ENCODE results near the gene GLIPR1. TPM values are rescaled to one million over a fixed set of nuclear protein-coding genes. Genes with fewer than 3 reads are reported as not detected.

The GLIPR1 gene
- total RNA-seq, 1 experiment from 2014 or later: 13.3 TPM

Other genes with a start within 250 kb of the GLIPR1 start
- 3.8 and 4.8 TPM in 2 replicates for gene CAPS2, start 150.4 kb upstream of the GLIPR1 start, total RNA-seq (2014; rRNA removed; shearing (Covaris generic))
- not detected in 2 replicates for gene GLIPR1L1, start 146.1 kb upstream of the GLIPR1 start, total RNA-seq (2014; rRNA removed; shearing (Covaris generic))
- gene GLIPR1L2, start 89.7 kb upstream of the GLIPR1 start, total RNA-seq (2014; rRNA removed; shearing (Covaris generic)): 0.24 and 0.76 TPM in 2 replicates
- gene KRR1, start 30.9 kb downstream of the GLIPR1 start, total RNA-seq (2014; rRNA removed; shearing (Covaris generic)): 56.5 and 64.7 TPM in 2 replicates

All from A172 (cell line).